WI38 (cell line): ENCODE data around the gene ERVMER34-1.
A peak's percentile ranks its signal among the peaks of the same experiment; 100 is the strongest.

Source experiments
- H3K4me3 ChIP-seq: 2 replicates; pipeline ENCODE4 v1.5.1; 2011; ENCODE audit warnings: low read depth, mild to moderate bottlenecking, control low read depth, low read length
- TF ChIP-seq, protein P1 (sequence below): IDR thresholded peaks from 2 replicates; pipeline ENCODE4 v1.5.1; 2012; ENCODE audit warnings: low read depth, mild to moderate bottlenecking, control low read depth, low read length

ERVMER34-1 gene

DNA sequence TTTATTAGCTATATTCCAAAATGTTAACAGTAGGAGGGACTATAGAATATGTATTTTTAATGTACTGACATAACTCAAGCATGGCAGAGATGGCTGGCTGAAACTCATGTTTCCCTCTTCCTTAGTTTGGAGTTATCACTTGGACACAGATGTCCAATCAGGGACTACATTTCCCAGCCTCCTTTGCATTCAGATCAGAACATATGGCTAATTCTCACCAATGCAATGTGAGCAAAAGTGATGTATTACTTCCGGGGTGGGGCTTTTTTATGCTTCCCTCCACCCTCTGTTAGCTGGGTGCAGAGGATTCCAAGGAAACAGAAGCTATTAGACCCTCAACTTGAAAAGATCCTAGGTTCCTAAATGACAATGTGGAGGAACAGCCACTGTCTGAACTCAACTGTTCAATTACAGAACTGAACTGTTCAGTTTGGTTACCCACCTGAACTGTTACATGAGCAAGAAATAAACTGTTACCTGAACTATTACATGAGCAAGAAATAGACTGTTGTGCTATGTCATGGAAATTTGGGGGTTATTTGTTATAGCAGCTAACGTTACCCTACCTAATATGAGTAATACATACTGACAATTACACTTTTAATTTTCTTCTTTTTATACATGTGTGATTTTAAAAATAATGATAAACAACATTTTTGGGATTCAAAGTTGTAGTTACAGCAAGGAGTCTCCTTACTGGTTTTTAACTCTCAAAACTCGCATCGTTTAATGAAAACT is 29.6 kb upstream of the ERVMER34-1 start:
- no peak overlapping the region for H3K4me3 ChIP-seq
- TF ChIP-seq, protein P1, sequence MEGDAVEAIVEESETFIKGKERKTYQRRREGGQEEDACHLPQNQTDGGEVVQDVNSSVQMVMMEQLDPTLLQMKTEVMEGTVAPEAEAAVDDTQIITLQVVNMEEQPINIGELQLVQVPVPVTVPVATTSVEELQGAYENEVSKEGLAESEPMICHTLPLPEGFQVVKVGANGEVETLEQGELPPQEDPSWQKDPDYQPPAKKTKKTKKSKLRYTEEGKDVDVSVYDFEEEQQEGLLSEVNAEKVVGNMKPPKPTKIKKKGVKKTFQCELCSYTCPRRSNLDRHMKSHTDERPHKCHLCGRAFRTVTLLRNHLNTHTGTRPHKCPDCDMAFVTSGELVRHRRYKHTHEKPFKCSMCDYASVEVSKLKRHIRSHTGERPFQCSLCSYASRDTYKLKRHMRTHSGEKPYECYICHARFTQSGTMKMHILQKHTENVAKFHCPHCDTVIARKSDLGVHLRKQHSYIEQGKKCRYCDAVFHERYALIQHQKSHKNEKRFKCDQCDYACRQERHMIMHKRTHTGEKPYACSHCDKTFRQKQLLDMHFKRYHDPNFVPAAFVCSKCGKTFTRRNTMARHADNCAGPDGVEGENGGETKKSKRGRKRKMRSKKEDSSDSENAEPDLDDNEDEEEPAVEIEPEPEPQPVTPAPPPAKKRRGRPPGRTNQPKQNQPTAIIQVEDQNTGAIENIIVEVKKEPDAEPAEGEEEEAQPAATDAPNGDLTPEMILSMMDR = no peak

DNA sequence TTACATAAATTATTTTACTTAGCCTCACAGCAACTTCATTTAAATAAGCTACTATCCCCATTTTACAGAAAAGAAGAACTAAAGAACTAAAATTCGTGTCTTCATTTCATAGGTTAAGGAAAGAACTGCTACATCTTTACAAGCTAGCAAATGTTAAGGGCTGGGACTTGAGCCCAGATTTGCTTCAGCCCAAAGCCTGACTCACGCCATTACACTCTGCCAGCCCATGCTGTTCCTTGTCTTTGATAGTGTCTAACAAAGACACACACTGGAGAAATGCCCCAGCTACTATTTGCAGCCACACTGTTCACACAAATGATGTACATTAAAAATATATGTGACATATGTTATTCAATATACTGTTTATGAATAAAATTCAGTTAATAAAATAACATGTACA is 29.0 kb upstream of the ERVMER34-1 start:
- no peak overlapping the region for H3K4me3 ChIP-seq
- TF ChIP-seq, protein P1 = no peak

DNA sequence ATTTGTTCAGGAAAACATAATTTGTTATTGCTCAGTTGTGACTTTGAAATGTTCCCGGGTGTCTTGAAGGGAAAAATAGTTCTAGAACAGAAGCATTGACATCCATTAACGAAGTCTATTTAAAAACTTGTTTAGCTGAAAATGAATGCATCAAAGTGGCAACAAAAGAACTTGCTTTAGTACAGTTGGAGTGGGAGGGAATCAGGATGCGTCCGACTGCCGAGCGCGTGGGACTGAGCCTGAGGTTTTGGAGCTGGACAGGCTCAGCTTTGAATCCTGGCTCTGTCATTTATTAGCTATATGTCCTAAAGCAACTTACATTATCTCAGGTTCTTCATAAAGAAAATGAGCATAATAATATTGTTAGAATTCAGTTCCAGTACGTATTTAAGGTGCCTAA is 9.0 kb upstream of the ERVMER34-1 start:
- TF ChIP-seq, protein P1 = no peak

DNA sequence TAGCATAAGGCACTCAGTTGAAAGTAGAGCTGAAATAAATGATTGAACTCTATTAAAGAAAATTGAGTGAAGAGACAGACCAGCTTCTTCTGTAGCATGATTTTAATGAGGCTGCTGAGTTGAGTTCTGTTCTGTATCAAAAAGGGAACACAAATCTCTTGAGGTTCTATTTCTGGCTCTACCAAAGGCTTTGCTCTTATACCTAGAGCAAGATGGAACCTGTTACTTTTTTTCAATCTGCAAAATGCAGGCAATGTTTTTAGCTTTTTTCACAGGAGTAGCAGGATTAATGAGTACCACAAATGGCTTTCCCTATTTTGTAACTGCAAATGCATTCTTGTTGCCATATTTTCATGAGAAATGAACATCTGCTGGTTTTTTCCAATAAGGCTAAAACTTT is 4.2 kb upstream of the ERVMER34-1 start:
- TF ChIP-seq, protein P1 = no peak
- H3K4me3 ChIP-seq = no peak overlapping the region

More for the DNA sequence above, 9.0 kb upstream of the ERVMER34-1 start:
- H3K4me3 ChIP-seq = no peak overlapping the region

DNA sequence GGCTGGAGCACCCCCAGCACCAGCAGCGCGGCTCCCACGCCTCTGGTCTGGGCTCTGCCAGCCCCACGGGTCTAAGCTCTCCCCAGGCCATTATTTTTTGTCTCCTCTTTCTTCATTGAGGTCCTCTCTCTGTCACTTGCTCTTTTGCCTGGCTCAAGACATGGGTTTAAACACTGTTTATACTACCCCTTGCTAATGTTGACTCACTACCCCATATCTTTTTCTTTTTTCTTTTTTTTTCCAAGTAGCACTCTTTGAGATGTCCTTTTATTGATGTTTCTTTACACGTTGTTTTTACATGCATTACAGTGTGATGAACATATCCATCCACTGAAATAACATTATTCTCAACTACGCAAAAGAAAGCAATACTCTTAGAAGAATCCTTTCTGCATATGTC is 1.7 kb upstream of the ERVMER34-1 start:
- H3K4me3 ChIP-seq = no peak overlapping the region
- TF ChIP-seq, protein P1 = no peak

DNA sequence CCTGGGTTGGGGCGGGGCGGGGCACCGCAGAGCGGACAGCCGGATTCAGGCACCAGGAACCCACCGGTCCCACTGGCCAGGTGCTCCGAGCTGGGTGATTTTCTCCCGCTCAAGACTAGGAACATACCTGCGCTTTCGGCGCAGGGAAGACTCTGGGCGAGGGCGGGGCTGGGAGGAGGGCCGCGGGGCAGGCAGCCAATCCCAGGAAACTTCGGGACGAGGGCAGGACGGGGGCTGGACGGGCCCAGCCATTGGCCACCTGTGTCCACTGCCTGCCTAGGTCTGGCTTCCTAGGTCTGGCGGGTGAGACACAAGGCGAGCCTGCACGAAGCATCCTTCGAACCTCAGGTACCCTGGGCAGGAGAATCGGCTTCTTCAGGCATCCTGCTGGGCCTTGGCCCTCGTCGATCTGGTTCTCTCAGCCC is 274 bp upstream of the ERVMER34-1 start:
- TF ChIP-seq, protein P1 = no peak
- peak overlapping the region; percentile 52 for H3K4me3 ChIP-seq

DNA sequence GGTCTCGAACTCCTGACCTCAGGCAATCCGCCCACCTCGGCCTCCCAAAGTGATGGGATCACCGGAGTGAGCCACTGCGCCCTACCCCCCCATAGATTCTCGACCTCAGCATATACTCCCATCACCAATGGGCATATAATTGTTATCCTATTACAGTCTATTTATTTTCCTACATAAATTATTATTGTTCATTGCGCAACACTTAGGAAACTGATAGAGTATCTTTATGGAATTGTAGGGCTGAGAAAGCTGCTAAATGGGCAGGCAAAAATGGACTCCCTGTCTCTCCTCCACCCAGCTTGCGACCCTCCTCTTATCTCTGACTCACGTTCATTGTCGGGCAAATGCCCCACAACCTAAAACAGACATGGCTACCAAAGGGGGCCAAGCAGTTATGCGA is 1.0 kb downstream of the ERVMER34-1 start:
- TF ChIP-seq, protein P1 = no peak
- no peak overlapping the region for H3K4me3 ChIP-seq
